GM21825 (cell line): ENCODE measurements around the gene UNC5CL.
"Not testable (repeated sequence)": the region's sequence is repeated elsewhere in the genome, so short reads cannot be mapped to it uniquely, and the experiment has no call there.

Experiments used
- ATAC-seq: cut with Tn5 transposase; IDR thresholded peaks from one replicate; pipeline ENCODE4 v1.9.1; 2021; ENCODE audit warnings: mild to moderate bottlenecking, moderate library complexity; ENCODE audit not compliant: unreplicated experiment

The UNC5CL gene

DNA sequence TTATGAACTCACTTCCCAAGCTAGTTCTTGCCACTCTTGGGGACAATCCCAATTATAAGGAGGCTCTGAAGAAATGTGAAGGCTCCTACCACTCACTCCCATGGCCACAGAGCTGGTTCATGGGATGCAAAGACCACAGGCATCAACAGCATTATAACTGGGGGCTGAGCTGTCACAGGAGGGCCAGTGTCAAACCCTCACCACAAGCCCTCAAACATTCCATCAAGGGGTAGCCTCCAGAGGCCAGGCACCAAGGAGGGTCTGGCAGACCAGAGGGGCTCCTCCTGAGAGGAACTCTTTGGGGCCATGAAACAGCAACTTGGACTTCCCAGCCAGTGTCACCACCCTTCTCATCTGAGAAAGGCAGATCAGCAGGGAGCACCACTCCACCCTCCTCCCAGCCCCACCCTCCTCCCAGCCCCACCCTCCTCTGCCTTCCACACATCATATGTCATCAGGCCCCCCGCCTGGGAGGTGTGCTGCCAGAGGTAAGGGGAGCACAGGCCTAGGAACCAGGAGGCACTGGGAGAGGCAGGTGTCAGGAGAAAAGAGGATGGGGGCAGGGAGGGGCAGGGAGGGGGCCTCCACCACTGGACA, 2.0 kb upstream of the UNC5CL start:
- ATAC-seq: no peak

DNA sequence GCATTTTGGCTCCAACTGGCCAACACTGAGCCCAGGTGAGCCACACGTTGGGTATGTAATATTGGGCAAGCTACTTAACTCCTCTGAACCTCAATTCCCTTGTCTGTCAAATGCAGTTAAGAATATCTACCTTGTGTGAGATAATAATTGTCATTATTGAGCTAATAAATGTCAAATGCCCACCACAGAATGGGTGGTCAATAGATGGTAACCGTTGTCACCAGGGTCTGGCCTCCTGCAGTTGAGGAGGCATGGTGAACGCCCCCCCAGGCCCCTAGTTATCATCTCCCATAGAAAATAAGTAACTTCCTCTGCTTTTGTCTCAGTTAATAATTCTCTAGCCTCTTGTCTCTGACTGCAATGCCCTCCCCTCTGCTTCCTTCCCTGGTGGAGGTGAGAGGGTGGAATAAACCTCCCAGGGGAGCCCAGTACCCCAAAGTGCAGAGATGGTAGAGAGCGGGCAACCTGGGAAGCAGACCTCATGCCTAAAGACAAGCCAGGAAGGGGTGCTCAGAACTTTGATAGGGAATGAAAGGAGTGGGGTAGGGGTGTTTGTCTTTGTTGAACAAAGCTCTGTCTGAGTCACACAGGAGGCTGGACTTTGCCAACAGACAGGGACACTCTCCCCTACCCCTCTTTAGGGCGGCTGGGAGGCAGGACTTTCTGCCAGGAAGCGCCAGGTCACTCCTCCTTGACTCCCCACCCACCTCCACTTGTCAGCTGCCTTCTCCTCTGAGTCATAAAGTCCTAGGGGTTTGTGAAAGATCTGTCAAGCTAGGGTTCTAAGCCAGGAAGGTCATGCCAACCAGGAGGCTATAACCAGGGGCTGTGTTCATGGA, 1.3 kb upstream of the UNC5CL start:
- ATAC-seq: no peak

DNA sequence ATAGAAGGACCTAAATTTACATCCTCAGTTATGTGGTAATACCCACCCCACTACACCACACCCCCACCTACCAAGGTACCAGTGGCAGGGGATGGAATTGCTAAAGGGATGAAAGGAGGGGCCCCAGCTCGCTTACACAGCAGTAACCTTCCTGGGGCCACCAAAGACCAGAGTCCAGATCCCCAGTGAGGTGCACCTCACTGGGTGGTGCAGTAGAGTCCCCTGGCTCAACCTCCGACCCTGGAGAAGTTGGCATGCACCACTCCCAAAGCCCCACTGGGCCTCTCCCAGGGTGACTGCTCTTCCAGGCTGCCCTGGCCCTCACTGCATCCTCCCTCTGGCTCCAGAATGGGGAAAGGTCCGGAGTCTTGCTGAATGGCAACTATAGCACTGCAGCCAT, 816 bp downstream of the UNC5CL start:
- ATAC-seq: no peak

DNA sequence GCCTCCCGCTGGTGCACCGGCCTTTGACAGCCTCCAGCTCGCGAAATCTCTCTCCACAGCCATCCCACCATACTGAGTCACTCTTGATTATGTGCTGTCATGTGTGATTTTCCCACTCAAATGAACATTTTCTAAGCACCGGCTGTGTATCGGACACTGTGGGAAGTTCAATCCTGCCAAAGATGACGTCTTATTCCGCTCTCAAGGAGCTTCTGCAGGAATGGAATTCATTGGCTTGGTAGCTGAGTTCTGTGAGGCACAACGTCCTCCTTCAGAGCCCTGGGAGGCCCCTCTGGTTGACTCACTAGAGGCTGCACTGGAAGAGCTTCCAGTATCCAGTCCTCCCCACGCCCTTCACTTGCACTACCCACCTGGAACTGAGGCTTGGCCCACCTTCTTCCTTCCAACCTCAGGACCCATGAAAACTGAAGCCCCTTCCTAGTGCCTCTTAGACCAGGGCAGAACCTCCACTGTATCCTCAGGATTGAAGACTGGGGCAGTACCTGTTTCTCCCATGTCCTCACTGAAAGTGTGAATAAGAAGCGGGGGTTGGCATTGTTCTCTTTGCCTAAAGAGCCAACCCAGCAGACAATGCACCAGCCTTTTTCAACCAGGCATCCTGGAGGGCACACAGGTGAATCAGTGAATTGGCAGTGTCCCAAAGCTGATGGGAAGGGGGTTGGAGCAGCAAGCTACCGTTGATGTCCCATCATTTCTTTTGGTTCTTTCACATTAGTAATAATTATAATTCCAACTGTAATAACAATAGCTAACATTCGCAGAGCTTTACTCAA, 1.7 kb downstream of the UNC5CL start:
- ATAC-seq: no peak

DNA sequence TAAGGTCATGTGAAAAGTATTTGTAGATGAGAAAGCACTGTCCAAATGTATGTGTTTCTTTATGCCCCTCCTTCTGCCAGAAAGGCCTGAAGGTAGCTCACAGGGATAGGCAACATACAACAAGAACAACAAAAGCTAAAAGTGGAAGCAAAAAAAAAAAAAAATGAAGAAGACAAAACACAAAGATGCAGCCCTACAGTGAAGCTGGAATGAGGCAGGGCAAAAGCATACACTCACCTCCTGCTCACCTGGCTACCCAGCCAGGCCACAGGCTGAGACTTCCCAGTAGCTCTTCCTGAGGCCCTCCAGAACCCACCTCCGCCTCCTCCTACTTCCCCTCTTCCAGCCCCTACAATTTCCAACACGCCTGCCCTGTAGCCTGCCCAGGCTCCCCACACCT, 2.4 kb downstream of the UNC5CL start:
- no peak for ATAC-seq

DNA sequence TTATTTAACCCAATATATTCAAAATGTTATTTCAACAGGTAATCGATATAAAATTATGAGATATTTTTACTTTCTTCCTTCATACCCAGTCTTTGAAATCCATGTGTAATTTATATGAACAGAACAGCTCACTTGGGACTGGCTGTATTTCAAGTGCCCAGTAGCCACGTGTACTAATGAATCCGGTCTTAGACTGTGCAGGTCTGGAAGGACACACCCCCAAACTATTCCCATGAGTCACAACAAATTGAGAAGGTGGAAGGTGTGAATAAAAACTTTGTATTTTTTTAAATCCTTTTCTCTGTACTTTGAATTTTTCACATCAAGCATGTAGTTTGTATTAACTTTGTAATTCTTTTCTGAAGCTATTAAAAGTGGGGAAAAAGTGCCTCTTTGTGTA, 2.8 kb downstream of the UNC5CL start:
- ATAC-seq: no peak

DNA sequence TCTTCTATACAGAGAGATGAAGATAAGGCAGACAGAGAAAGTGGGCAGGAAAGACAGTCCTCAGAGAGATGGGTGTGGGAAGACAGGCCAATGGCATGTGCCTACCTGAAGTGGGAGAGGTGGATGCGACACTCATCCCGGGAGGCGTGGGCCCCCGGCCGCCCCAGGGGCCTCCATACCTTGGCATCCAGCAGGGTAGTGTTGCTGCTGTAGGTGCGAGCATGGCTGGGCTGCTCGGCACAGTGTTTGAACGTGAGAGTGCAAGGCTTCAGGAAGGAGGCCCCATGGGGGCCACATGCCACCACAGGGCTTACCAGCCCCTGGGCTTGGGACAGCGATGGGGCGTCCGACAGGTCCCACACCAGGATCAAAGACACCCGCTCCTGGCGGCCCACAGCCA, 5.2 kb downstream of the UNC5CL start:
- ATAC-seq: no peak

DNA sequence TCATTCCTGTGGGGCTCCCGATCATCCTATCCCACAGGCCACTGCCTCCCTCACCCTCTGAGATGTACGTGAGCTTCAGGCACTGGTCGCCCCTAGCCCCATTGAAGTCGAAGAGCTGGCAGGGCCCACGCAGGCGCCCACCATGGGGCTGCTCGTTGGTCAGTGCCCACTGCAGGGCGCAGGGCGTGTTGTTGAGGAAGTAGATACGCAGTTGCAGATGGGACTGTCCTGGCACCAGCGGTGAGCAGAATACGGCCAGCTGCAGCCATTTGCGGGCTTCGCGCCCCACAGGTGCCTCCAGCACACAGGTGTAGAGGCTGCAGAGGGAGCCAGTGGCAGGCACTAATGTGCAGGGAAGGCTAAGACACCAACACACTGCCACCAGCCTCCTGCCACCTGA, 6.2 kb downstream of the UNC5CL start:
- no peak for ATAC-seq

DNA sequence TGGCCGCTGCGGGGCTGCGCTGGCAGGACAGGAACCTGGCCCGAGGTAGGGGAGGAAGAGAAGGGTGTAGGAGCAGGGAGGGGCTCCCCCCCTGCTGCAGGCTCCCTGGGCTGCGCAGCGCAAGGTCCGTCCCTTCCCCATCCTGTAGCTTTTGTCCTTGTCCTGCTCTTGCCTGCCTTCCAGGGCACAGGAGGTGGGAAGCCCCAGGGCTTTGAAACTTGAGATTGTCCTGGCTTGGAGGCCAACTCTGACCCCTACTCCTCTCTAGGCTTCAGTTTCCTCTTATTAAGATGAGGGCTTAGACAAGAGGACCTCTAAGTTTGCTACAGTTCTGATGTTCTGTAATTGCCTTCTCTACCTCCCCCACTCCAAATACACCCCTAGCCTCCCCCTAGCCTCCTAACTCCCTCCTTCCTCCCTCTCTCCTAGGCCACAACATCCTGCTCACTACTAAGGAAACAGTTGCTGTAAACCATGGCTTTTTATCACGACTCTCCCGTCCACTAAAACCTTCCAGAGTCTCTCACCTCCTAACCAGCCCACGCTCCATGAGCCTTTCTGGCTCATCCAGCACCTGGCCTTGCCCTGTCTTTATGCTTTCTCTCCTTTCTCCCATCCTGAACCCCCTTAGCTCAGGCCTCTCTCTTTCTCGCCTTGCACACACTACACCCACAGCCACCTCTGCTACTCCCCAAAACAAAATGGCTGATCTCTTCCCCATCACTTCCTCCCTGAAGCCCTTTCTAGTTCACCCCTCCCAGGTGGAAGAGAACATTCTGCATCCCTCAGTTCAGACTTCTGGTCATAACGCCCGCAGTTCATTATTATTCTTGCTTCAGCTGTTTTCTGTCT, 10.2 kb downstream of the UNC5CL start:
- ATAC-seq: peak; percentile 39

DNA sequence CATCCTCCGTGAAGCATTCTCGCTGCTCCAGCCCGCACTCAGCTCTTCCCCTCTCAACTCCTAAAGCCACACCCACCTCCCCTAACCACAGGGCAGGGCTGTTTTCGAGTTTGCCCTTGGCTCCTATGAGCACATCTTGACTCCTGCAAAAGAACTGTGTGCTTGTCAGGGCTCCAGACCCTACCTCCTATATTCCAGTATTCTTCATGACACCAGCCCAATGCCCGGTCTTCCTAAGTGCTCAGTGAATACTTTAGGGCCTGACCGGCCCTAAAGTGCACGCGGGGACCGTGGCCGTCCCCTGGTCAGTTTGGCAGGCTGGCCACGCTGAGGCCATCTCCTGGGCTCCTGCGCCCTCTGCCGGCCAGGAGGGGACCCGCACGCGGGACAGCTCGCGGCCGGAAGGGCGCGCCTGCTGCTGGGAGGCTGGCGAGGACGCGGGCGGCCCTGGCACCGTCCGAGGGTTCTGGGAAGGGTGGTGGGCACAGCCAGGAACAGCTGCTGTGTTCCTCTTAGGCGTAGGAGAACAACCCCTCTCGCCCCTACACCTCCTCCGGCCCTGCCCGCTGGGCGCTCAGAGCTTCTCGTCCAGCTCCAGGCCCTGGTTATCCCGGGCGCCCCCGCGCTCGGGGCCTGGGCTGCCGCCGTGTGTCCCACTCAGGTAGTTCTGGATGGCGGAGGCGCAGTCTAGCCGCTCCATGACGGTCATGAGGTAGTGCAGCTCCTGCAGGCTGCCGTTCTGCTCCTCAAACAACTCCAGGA, 11.0 kb downstream of the UNC5CL start:
- peak; percentile 78 for ATAC-seq

DNA sequence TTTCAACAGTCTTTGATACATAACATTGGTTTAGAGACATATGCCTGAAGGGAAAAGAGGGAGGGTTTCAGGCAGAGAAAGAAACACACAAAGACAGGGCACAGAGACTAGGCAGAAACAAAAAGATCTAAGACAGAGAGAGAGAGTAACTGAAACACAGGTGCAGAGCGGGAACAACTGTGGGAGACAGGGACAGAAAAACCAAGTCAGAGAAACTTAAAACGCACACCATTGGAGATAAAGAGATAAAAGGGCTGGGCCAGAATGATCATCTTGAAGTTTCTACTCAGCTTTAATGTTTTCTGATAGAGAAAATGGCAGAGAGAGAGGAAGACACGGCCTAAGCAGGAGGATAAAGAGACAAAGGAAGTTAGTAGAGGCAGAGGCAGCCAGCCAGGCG, 11.8 kb downstream of the UNC5CL start:
- ATAC-seq: no peak

DNA sequence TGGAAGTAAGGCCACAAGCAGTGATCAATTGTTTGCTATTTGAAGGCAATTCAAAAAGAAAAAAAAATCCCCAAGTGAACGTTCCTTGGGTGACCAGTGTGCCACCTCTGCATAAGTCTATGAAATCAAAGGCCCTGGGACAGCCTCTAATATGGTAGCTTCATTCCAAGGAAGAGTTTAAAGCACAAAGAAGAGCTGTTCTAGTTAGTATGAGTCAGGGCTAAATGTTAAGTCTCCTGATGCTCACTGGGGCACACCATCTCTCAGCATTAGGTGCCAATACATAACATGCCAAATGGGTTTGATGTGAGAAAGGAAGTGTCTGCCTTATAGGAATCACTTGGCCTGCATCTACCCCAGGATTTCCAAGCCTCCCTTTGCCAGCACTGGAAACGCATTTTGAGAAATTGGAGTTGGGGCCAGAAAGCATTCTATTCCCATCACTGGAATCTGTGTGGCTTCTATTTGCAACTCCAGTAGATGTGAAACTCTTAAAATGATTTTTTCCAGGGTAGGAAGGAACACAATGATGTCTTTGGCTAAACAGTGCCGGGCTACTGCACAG, 13.0 kb downstream of the UNC5CL start:
- ATAC-seq: no peak

DNA sequence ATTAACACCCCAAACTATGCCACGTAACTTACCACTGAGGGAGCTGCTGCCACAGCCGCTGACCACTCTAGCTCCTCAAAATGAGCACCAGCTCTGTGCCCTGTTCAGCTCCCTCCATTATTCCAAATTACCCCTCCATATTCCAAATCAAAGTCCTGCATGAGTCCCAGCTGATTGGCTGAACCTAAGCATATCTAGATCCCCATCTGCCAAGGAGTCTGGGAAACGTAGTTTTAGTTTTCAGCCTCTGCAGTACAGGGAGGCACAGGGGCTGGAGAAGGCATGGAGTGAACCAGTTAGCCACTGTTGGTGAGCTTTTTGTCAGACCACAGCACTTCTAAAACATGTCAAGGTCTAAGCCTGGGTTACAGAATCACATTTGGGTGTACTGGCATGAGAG, 15.9 kb downstream of the UNC5CL start:
- no peak for ATAC-seq

DNA sequence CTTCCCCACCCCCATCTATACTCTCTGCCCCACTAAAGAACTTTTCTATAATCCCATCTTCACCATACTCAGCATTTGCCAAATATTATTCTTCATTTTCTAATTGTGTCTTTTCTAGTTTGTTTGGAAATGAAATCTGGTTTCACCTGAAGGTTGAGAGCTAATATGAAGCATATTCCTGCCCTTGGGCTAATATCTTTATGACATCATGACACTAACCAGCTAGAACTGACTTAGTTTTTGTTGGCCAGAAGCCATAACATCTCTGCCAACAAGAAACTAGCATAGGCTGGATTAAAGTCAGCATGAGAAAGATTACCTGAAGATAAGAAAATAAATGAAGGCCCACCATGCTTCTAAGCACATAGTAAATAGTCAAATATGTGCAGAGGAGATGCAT, 16.7 kb downstream of the UNC5CL start:
- ATAC-seq: no peak

DNA sequence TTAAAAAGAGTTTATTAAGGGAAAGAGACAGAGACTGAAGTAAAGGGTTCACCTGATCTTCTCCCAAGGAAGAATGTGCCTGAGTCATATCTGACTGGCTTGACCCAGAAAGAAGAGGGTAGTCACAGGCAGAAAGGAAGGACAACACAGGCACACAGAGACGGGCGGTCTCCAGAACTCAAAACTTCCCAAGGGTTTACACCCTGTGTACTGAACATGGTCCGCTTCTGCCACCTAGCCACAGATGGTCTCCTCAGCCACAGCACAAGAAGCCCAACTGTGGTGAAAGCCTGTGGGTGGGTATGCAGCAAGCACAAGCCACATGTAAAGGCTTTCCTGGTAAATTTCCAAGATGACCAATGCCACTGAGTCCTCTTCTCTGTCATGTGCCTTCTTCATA, 17.2 kb downstream of the UNC5CL start:
- ATAC-seq: no peak

DNA sequence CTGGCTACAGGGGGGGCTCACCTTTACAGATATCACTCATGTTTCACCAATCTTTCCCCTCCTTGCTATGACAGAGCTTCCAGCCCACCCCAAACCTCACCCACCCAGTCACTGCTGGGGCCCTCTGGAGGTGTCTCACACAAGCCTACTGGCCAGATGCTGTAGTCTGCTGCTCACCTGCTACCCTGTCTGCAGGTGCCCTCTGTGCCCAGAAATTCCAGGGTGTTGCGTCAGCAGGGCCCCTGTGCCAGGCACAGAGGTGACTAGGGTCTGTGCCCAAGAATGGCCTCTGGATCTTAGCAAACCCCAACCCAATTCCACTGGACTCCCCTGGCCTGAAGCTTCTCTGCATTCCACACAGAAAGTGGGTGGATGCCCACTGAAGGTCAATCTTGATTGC, 21.4 kb downstream of the UNC5CL start:
- no peak for ATAC-seq

DNA sequence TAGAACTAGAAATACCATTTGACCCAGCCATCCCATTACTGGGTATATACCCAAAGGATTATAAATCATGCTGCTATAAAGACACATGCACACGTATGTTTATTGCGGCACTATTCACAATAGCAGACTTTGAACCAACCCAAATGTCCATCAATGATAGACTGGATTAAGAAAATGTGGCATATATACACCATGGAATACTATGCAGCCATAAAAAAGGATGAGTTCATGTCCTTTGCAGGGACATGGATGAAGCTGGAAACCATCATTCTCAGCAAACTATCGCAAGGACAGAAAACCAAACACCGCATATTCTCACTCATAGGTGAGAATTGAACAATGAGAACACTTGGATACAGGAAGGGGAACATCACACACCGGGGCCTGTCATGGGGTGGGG, 23.2 kb downstream of the UNC5CL start:
- ATAC-seq: not testable (repeated sequence)

DNA sequence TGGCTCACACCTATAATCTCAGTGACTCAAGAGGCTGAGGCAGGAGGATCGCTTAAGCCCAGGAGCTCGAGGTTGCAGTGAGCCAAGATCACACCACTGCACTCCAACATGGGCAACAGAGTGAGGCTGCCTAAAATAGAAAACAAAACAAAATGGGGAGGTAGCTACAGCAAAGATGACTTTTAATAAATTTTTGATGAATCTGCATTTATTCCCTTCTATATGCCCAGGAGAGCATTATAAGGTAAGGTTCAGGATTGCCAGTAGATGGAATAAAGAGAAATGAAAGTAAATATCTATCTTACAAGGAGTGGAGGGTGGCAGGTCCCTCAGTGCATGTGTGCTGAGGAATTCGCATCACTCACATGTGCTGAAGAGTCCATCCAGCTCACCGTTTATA, 24.2 kb downstream of the UNC5CL start:
- no peak for ATAC-seq

DNA sequence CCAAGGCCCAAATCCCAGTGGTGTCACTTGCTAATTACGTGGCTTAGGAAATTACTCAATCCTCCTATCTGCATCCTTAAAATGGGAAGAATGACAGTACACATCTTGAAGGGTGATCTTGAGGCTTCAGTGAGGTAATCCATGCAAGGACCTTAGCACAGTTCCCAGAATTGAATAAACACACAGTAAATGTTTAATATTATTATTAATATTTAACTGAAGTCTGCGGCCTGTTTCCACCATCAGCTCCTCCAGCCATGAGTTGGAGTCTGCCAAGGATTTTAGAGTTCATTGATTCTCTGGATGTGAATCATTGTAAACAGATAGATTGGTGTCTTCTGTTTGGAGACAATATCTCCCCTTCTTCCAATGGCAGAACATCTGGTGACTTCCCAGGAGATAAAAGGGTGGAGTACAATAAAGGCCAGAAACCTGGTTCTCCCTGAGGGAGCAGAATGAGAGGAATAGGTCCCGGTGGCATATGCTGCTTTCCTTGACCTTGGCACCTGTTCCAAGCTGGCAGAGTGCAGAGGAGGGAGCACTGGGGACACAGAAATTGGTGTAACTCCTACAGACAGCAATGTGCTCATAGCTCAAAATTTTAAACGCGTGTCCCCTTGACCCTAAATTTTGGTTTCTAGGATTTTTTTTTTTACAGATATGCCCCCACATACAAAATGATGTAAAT, 25.4 kb downstream of the UNC5CL start:
- ATAC-seq: no peak
